SHP77 (cell line): ENCODE measurements around the gene TNFRSF13B.
"Not testable (repeated sequence)": the region's sequence is repeated elsewhere in the genome, so short reads cannot be mapped to it uniquely, and the experiment has no call there.

ENCODE experiments used
- DNase-seq, 2 experiments: peaks; one replicate each; lab custom pipeline; 2025; lab: John Stamatoyannopoulos, UW

Gene TNFRSF13B

DNA sequence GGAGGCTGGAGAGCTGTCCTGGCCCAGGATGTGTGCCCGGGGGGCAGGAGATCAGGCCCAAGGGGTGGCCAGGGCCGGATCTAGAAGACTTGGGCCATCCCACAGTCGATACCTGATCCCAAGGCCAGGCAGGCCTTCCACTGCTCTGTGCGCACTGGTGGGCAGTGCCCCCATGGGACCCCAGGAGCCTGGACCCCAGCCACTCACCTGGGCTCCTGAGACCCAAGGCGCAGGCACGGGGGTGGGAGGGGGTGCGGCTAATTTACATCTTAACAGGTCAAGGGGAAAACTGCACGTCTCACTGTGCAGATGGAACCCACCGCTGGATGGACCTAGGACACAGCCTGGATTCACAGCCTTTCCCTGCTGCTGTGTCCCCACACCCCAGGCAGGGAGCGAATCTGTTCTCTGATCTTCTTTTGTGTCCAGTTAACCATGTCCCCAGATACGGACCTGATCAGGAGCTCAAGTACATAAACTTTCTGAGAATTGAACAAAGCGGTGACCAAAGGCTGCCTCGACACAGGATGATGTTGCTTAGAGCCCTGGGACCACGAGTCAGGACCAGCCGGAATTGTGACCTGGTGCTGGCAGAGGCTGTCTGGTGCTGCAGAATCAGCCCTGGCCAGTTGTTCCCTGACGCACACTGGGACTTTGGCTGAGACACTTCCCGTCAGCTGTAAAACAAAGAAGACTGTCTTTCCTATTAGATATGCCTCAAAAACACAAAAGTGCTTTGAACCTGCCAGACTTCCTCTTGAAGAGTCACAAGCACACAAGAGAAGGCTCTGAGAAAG is 60.6 kb downstream of the TNFRSF13B start:
- no peak for DNase-seq

DNA sequence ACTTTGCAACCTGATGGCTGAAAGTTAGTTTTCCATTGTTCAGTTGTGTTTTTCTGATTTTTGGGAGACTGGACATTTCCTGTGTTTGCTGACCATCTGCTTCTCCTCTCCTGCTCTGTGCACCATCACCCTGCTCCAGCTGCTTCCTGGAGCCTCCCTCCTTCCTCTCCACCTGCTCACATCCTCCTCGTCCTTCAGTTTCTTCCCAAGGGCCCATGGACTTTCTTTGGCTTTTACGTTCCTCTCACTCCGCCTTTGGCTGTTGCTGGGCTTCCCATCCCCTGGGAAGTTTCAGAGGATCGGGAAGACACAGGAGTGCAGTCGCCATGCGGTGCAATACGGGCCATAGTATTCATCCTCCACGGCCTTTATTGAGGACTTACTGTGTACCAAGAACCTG is 61.6 kb downstream of the TNFRSF13B start:
- DNase-seq, result no peak

DNA sequence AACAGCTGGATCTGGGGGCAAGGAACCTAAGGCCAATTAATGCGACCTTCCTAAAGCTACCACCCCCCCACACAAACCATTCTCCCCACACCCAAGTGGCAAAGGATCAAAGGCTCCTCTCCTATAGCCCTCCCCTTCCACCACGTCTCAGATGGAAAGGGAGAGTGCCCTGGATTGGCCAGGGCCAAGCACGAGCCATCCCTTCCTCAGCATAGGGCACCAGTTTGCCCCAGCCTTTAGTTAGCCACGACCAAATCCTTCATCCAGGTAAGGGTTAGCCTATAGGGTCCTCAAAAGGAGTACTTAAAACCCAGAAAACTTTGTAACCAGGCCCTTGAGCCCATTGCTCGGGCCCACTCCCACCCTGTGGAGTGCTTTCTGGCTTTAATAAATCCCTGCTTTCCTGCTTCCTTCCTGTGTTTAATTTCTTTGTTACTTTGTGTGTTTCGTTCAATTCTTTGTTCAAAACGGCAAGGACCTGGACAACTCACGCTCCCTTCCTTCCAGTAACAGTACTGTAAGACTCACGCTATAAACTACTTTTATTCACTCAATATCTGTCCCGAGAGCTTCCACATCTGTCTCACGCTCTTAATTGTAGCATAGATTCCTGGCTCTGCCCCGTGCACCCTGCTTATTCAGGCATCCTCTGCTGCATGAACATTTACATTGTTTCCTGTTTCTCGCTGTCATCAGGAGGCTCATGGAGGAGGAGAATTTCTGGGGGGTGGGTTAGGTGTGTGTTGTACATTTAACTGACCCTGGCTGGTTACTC is 62.3 kb downstream of the TNFRSF13B start:
- DNase-seq, result no peak

GRCh38 chr17:16908273-16908672 is 63.6 kb downstream of the TNFRSF13B start:
- no peak for DNase-seq

- DNase-seq, result no peak
Observed at GRCh38 chr17:16906680-16907079, 65.2 kb downstream of the TNFRSF13B start.

DNA sequence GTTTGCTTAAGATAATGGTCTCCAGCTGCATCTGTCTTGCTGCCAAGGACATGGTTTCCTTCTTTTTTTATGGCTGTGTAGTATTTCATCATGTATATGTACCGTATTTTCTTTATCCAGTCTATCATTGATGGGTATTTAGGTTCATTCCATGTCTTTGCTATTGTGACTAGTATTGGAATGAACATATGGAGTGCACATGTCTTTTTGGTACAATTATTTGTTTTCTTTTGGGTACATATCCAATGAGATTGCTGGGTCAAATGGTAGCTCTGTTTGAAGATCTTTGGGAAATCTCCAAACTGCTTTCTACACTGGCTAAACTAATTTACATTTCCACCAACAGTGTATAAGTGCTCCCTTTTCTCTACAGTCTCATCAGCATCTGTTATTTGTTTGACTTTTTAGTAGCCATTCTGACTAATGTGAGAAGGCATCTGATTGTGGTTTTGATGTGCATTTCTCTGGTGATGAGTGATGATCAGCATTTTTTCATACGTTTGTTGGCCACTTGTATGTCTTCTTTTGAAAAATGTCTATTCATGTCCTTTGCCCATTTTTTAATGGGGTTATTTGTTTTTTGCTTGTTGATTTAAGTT is 66.2 kb downstream of the TNFRSF13B start:
- no peak for DNase-seq

DNA sequence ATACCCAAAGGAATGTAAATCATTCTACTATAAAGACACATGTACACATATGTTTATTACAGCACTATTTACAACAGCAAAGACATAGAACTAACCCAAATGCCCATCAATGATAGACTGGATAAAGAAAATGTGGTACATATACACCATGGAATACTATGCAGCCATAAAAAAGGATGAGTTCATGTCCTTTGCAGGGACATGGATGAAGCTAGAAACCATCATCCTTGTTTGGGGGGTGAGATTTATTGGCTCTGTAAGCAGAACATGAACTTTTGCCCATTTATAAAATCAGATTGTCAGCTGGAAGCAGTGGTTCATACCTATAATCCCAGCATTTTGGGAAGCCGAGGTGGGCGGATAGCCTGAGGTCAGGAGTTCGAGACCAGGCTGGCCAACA is 68.8 kb downstream of the TNFRSF13B start:
- not testable (repeated sequence) for DNase-seq

DNA sequence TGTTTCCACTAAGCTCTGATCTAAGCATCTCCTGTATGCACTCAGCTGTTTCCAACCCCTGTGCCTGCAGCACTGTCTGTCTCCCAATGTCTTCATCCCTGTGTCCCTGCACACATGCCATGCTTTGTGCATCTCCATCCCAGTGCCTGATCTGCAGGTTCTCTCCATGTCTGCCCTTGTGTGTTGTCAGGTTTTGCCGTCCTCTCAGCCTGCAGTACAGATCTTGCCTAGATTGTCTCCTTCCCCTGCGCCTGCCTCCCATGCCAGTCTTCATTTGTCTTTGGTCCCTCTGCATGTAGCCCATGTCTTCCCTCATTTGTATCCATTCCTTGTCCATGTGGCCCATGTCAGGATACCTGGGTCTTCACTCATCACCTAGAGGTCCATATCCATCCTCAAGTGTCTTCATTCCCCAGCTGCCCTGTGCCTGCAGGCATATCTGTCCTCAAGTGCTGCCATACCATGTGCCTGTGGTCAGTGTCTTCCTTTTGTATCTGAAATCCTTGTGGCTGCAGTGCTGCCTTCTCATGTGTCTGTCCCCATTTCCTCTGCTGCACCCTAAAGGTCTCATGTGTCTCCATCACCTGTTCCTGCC is 71.5 kb downstream of the TNFRSF13B start:
- DNase-seq, result no peak

- DNase-seq, result not testable (repeated sequence)
Observed at GRCh38 chr17:16897211-16897896, 74.6 kb downstream of the TNFRSF13B start.

DNA sequence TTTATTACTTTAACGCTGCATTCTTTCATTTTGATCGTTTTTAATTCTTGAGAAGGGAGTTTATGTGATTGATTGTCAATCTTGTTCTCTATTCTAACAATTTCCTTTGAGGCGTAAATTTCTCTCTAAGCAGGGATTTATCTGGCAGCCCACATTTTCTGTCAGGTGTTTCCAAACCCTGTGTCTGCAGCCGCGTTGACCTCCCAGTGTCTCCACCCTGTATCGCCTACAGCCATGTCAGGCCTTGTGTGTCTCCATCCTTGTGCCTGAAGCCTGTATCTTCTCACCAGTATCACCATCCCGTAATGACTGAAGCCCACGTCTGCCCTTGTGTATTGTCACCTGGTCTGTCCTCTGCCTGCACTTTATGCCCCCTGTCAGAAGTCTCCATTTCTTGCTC is 75.7 kb downstream of the TNFRSF13B start:
- not testable (repeated sequence) for DNase-seq

GRCh38 chr17:16893527-16893926 is 78.4 kb downstream of the TNFRSF13B start:
- not testable (repeated sequence) for DNase-seq

- DNase-seq, result not testable (repeated sequence)
Observed at GRCh38 chr17:16892876-16893454, 79.0 kb downstream of the TNFRSF13B start.

DNA sequence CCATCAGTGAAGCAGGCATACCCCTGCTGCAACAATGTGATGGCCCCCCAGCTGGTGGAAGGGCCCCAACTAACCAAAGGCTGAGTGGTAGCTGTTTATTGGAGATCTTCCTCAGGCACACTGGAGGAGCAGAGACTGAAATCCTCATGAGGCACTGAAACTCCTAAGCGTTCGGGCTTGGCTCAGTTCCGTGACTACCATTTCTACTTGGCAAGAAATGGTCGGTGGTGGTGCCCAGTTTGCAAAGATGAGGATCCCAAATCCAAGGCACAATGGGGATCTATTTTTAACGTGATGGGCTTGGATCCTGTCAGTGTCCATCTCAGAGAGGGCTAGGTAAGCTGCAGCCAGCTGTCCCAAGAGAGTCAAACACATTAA is 82.8 kb downstream of the TNFRSF13B start:
- no peak for DNase-seq
